Trophoblast cell (in vitro differentiated cells and primary cell): ENCODE results near the gene GDPD2.
A peak's percentile ranks its signal among the peaks of the same experiment; 100 is the strongest.

Experiments
- DNase-seq, 2 donors: peaks; one replicate each; pipeline ENCODE4 v3.0.0-alpha.2; 2016
- H2AFZ ChIP-seq: 2 replicates; pipeline ENCODE4 v1.6.1; 2013; ENCODE audit warnings: low read length, moderate library complexity, mild to moderate bottlenecking; ENCODE audit not compliant: insufficient read depth, poor library complexity
- H2AK5ac ChIP-seq: 2 replicates; pipeline ENCODE4 v1.6.1; 2013; ENCODE audit warnings: mild to moderate bottlenecking, low read length
- H2BK120ac ChIP-seq: 2 replicates; pipeline ENCODE4 v1.6.1; 2013; ENCODE audit warnings: low read length, mild to moderate bottlenecking, moderate library complexity; ENCODE audit not compliant: insufficient read depth, poor library complexity
- H2BK12ac ChIP-seq: 2 replicates; pipeline ENCODE4 v1.6.1; 2013; ENCODE audit warnings: mild to moderate bottlenecking, low read length, moderate library complexity
- H2BK5ac ChIP-seq: 2 replicates; pipeline ENCODE4 v1.6.1; 2013; ENCODE audit warnings: low read length, low read depth, moderate library complexity, mild to moderate bottlenecking; ENCODE audit not compliant: poor library complexity
- H3K14ac ChIP-seq: 2 replicates; pipeline ENCODE4 v1.6.1; 2013; ENCODE audit warnings: mild to moderate bottlenecking, low read length
- H3K18ac ChIP-seq: 2 replicates; pipeline ENCODE4 v1.6.1; 2013; ENCODE audit warnings: mild to moderate bottlenecking, low read length
- H3K23ac ChIP-seq: 2 replicates; pipeline ENCODE4 v1.6.1; 2013; ENCODE audit warnings: low read length
- H3K27ac ChIP-seq: 2 replicates; pipeline ENCODE4 v1.5.1; 2013; ENCODE audit warnings: low read depth, mild to moderate bottlenecking, inconsistent platforms, low read length, moderate library complexity
- H3K27me3 ChIP-seq: 2 replicates; pipeline ENCODE4 v1.6.1; 2013; ENCODE audit warnings: inconsistent platforms, mild to moderate bottlenecking, low read length, moderate library complexity; ENCODE audit not compliant: insufficient read depth
- H3K36me3 ChIP-seq, 2 experiments: 1 replicate in 1 of 2; 2 replicates in 1 of 2; pipeline ENCODE4 v1.6.1; 2013; ENCODE audit warnings: low read length in 2 of 2, mild to moderate bottlenecking in 2 of 2, moderate library complexity in 1 of 2; ENCODE audit not compliant: insufficient read depth in 2 of 2, control insufficient read depth in 1 of 2
- H3K4ac ChIP-seq: 2 replicates; pipeline ENCODE4 v1.6.1; 2013; ENCODE audit warnings: low read depth, mild to moderate bottlenecking, low read length, moderate library complexity
- H3K4me1 ChIP-seq, 2 experiments: 1 replicate in 1 of 2; 2 replicates in 1 of 2; pipeline ENCODE4 v1.6.1; 2013; ENCODE audit warnings: low read length in 2 of 2, mild to moderate bottlenecking in 2 of 2, moderate library complexity in 1 of 2; ENCODE audit not compliant: insufficient read depth in 2 of 2, control insufficient read depth in 1 of 2
- H3K4me2 ChIP-seq: 2 replicates; pipeline ENCODE4 v1.6.1; 2013; ENCODE audit warnings: inconsistent platforms, mild to moderate bottlenecking, low read length, moderate library complexity
- H3K4me3 ChIP-seq: 2 replicates; pipeline ENCODE4 v1.5.1; 2013; ENCODE audit warnings: mild to moderate bottlenecking, low read depth, low read length, inconsistent platforms
- H3K79me1 ChIP-seq: one replicate; pipeline ENCODE4 v1.6.1; 2013; ENCODE audit warnings: low read length
- H3K79me2 ChIP-seq: 2 replicates; pipeline ENCODE4 v1.6.1; 2013; ENCODE audit warnings: low read length, mild to moderate bottlenecking; ENCODE audit not compliant: control insufficient read depth, insufficient read depth, poor library complexity
- H3K9ac ChIP-seq: 2 replicates; pipeline ENCODE4 v1.6.1; 2013; ENCODE audit warnings: mild to moderate bottlenecking, low read length
- H3K9me3 ChIP-seq: 2 replicates; pipeline ENCODE4 v1.6.1; 2013; ENCODE audit warnings: low read depth, mild to moderate bottlenecking, control low read depth, inconsistent platforms, low read length; ENCODE audit not compliant: insufficient read depth
- H4K12ac ChIP-seq: 2 replicates; pipeline ENCODE4 v1.6.1; 2013; ENCODE audit warnings: low read depth, mild to moderate bottlenecking, low read length, moderate library complexity
- H4K8ac ChIP-seq: 2 replicates; pipeline ENCODE4 v1.6.1; 2013; ENCODE audit warnings: low read depth, mild to moderate bottlenecking, low read length, moderate library complexity
- H4K91ac ChIP-seq: one replicate; pipeline ENCODE4 v1.6.1; 2013; ENCODE audit warnings: low read depth, mild to moderate bottlenecking, low read length, moderate library complexity
- WGBS: extraction: QIAGEN DNeasy Blood & Tissue Kit; methylation state at CpG from one replicate; pipeline ENCODE4 v1.1.7; 2013; ENCODE audit warnings: missing lambda C conversion rate; ENCODE audit not compliant: insufficient read length, insufficient coverage; ENCODE audit errors: extremely low coverage; 5-methylcytosine and 5-hydroxymethylcytosine counted together

The GDPD2 gene

DNA sequence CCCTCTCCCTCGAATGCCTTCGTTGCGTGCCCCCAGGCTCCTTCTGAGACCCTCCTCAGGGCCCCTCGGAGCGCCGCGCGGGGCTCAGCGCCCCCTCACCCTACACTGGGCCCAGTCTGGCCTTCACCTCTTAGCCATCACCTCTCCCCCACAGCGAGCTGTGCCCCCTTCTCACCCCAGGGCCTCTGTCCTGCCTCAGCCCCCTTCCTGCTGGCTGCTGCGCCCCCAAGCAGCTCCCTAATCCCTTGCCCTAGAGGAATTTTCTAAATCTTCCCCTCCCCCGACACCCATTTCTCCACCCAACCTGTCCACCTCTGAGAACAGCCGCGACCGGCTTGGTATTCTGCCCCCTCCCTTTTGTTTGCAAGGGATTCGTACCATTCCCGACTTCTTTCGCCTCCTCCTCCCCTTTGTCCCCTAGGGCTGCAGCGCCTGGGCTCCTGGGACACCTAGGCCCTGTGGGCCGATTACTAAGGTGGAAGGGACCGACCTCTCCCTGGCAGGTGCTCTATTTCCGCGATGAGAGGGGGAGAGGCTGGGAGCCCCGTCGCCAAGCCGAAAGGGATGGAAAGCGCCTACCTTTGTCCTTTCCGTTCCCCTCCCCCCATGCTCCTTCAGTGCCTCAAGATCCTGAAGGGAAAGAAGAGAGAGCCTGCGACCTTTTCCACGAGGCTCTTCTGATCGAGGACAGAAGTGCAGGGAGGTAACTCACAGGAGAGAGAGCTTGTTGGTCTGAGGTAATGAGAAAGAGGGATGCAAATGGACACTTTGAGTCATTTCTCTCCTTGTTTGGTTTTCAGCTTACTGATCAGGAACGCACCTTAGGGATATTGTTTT is 32.5 kb downstream of the GDPD2 start:
- peaks cover 10 to 11% of the 10 kb centered on the region in 2 experiments for H3K4me1 ChIP-seq
- peak overlapping the region; percentile 74 for H3K27ac ChIP-seq
- no CpG with 5 or more reads among the region's 32 CpGs for WGBS
- H3K23ac ChIP-seq = no peak overlapping the region
- peaks cover 9% of the 10 kb centered on the region for H3K79me2 ChIP-seq
- H3K9ac ChIP-seq = peak overlapping the region; percentile 93
- H2BK5ac ChIP-seq = peak overlapping the region; percentile 65
- H3K4me3 ChIP-seq = peak overlapping the region; percentile 88
- no peak for DNase-seq
- no peaks in the 10 kb centered on the region for H3K36me3 ChIP-seq
- peak overlapping the region; percentile 76 for H2AK5ac ChIP-seq
- H3K4me2 ChIP-seq = peak overlapping the region; percentile 97
- no peaks in the 10 kb centered on the region for H3K27me3 ChIP-seq
- H3K18ac ChIP-seq = peak overlapping the region; percentile 92
- peak overlapping the region; percentile 98 for H3K14ac ChIP-seq
- peaks cover 17% of the 10 kb centered on the region for H3K79me1 ChIP-seq
- peak overlapping the region; percentile 88 for H2AFZ ChIP-seq
- peak overlapping the region; percentile 92 for H4K91ac ChIP-seq
- H3K4ac ChIP-seq = peak overlapping the region; percentile 96
- no peaks in the 10 kb centered on the region for H3K9me3 ChIP-seq
- H2BK12ac ChIP-seq = no peak overlapping the region
- peak overlapping the region; percentile 92 for H4K12ac ChIP-seq
- peak overlapping the region; percentile 86 for H2BK120ac ChIP-seq
- peak overlapping the region; percentile 92 for H4K8ac ChIP-seq

DNA sequence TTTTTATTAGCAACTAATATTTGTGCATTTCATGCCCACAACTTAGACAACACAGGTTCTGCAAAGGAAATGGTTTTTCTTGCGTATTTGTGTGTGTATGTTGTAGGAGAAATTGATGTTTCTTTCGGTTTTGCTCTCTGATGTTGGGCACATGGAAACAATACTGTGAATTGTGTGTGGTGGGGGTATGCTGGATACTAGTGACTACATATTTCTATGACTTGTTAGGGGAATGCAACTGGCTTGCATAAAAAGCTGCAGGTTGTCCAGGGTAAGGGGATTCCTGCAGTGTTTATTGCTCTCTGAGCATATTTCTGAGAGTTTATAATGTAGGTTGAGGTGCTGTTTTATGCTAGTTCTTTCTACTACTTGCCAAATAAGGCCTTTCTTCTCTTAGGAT is 33.1 kb downstream of the GDPD2 start:
- Histone ChIP-seq H3K27ac (no peak overlapping the region), H2AK5ac (no peak overlapping the region), H3K18ac (no peak overlapping the region), H3K9ac (no peak overlapping the region), H3K4me3 (no peak overlapping the region), H4K8ac (no peak overlapping the region), H3K9me3 (no peaks in the 10 kb centered on the region), H2BK5ac (no peak overlapping the region), H3K4me2 (peak overlapping the region; percentile 97), H3K36me3 (no peaks in the 10 kb centered on the region), H4K12ac (no peak overlapping the region), H2AFZ (no peak overlapping the region), H2BK12ac (no peak overlapping the region), H4K91ac (no peak overlapping the region), H3K4me1 (peaks cover 10 to 11% of the 10 kb centered on the region in 2 experiments), H3K14ac (no peak overlapping the region), H2BK120ac (no peak overlapping the region), H3K79me1 (peaks cover 17% of the 10 kb centered on the region), H3K23ac (no peak overlapping the region), H3K4ac (no peak overlapping the region), H3K79me2 (peaks cover 9% of the 10 kb centered on the region), H3K27me3 (no peaks in the 10 kb centered on the region)
- DNase-seq = no peak
- WGBS = no CpG with 5 or more reads among the region's 2 CpGs

DNA sequence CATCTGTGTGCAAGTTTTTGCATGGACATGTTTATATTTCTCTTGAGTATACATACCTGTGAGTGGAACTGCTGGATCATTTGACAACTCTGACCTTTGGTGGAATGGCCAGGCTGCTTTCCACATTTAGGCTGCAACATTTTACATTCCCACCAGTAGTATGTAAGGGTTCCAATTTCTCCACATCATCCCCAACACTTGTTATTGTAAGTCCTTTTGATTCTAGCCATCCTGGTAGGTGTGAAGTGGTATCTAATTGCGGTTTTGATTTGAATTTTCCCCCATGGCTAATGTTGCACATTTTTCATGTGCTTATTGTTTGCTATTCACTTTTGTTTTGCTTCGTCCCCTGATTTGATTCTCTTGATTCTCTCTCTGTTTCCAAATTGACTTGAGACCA is 37.9 kb downstream of the GDPD2 start:
- Histone ChIP-seq H2BK5ac (no peak overlapping the region), H3K79me2 (no peaks in the 10 kb centered on the region), H3K27ac (no peak overlapping the region), H3K18ac (no peak overlapping the region), H2BK120ac (no peak overlapping the region), H4K12ac (no peak overlapping the region), H2AFZ (no peak overlapping the region), H3K4me1 (peaks cover 0 to 2% of the 10 kb centered on the region in 2 experiments), H3K4me2 (no peak overlapping the region), H3K27me3 (no peaks in the 10 kb centered on the region), H3K4ac (no peak overlapping the region), H3K4me3 (no peak overlapping the region), H2BK12ac (no peak overlapping the region), H3K9ac (no peak overlapping the region), H3K23ac (no peak overlapping the region), H3K9me3 (no peaks in the 10 kb centered on the region), H4K8ac (no peak overlapping the region), H4K91ac (no peak overlapping the region), H3K79me1 (no peaks in the 10 kb centered on the region), H3K14ac (no peak overlapping the region), H2AK5ac (no peak overlapping the region), H3K36me3 (no peaks in the 10 kb centered on the region)
- WGBS = no CpG with 5 or more reads among the region's 2 CpGs
- DNase-seq = no peak

DNA sequence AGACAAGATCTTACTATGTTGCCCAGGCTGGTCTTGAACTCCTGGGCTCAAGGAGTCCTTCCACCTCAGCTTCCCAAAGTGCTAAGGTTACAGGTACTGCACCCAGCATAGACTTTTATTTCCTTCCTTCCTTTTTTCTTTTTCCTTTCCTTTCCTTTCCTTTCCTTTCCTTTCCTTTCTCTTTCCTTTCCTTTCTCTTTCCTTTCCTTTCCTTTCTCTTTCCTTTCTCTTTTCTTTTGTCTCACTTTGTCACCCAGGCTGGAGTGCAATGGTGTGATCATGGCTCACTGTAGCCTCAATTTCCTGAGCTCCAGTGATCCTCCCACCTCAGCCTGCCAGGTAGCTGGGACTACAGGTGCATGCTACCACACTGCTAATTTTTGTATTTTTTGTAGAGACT is 40.9 kb downstream of the GDPD2 start:
- no peak overlapping the region for H3K23ac ChIP-seq
- no peak overlapping the region for H3K18ac ChIP-seq
- H2BK5ac ChIP-seq = no peak overlapping the region
- no peak overlapping the region for H2AFZ ChIP-seq
- no peak overlapping the region for H3K4me3 ChIP-seq
- no peak overlapping the region for H2BK12ac ChIP-seq
- H3K4me2 ChIP-seq = no peak overlapping the region
- no peak overlapping the region for H3K27ac ChIP-seq
- H2BK120ac ChIP-seq = no peak overlapping the region
- H3K36me3 ChIP-seq = peaks cover 0 to 1% of the 10 kb centered on the region in 2 experiments
- no peak overlapping the region for H3K4ac ChIP-seq
- no peaks in the 10 kb centered on the region for H3K9me3 ChIP-seq
- no peak overlapping the region for H3K14ac ChIP-seq
- no peak overlapping the region for H2AK5ac ChIP-seq
- H4K91ac ChIP-seq = no peak overlapping the region
- H4K12ac ChIP-seq = no peak overlapping the region
- H3K79me2 ChIP-seq = no peaks in the 10 kb centered on the region
- DNase-seq = no peak
- H3K9ac ChIP-seq = no peak overlapping the region
- H3K79me1 ChIP-seq = no peaks in the 10 kb centered on the region
- no peaks in the 10 kb centered on the region for H3K4me1 ChIP-seq
- H4K8ac ChIP-seq = no peak overlapping the region
- H3K27me3 ChIP-seq = no peaks in the 10 kb centered on the region
